GM12878 (cell line): ENCODE results near the gene RAP1A. TPM values are rescaled to one million over a fixed set of nuclear protein-coding genes. Genes with fewer than 3 reads are reported as not detected.
A peak's percentile ranks its signal among the peaks of the same experiment; 100 is the strongest.

ENCODE experiments used
- ATAC-seq: fragments of 200-7000 bp; cut with Tn5 transposase; 3 replicates; pipeline ENCODE4 v1.9.1; 2020; ENCODE audit warnings: mild to moderate bottlenecking, moderate library complexity
- BruUV-seq: library from RNA; stranded (reverse); fragments of 400-500 nt; replicated peaks from 2 replicates; lab custom pipeline; 2021; lab: Mats Ljungman, UMichigan
- CTCF ChIA-PET: fragments of 300-600 bp; sonication (Branson Sonifier 250); formaldehyde crosslinking; extraction: SDS; loops from one replicate; lab custom pipeline; 2021; ENCODE audit warnings: inconsistent platforms; lab: Yijun Ruan, JAX
- POLR2A ChIA-PET: fragments of 350-600 bp; formaldehyde crosslinking; extraction: SDS; loops from one replicate; lab custom pipeline; 2021; ENCODE audit warnings: inconsistent platforms; lab: Charles Lee
- RAD21 ChIA-PET: fragments of 300-600 bp; sonication (Branson Sonifier 250); formaldehyde crosslinking; loops from one replicate; lab custom pipeline; 2023; ENCODE audit warnings: antibody characterized with exemption; ENCODE audit not compliant: unreplicated experiment; lab: Charles Lee
- SMC1A ChIA-PET: fragments of 300-600 bp; sonication (Branson Sonifier 250); formaldehyde crosslinking; loops from one replicate; lab custom pipeline; 2023; ENCODE audit not compliant: unreplicated experiment, uncharacterized antibody; lab: Charles Lee
- DNase-seq: peaks from one replicate; pipeline ENCODE4 v3.0.0-alpha.2; 2011; ENCODE audit warnings: low read depth, low spot score
- FAIRE-seq: peaks from 3 replicates; lab custom pipeline; 2011; peaks lifted over from hg19 to GRCh38; lab: Jason Lieb, UNC
- H2AFZ ChIP-seq: 2 replicates; pipeline ENCODE4 v1.6.0; 2011; ENCODE audit warnings: low read depth, low read length, control low read depth; ENCODE audit not compliant: control insufficient read depth
- H3K27ac ChIP-seq: 2 replicates; pipeline ENCODE4 v1.5.1; 2011; ENCODE audit warnings: control low read depth; ENCODE audit not compliant: control insufficient read depth, insufficient read depth
- H3K27me3 ChIP-seq, 2 experiments: replicated peaks in 1 of 2; 2 replicates each; pipeline versions ENCODE4 v1.6.0 to v1.6.1; 2011; ENCODE audit warnings: low read length in 1 of 2; ENCODE audit not compliant: control insufficient read depth in 2 of 2, insufficient read depth in 2 of 2
- H3K36me3 ChIP-seq, 2 experiments: 2 replicates each; pipeline ENCODE4 v1.5.1; 2011; ENCODE audit warnings: low read length in 1 of 2; ENCODE audit not compliant: control insufficient read depth in 2 of 2, insufficient read depth in 2 of 2
- H3K4me1 ChIP-seq: 2 replicates; pipeline ENCODE4 v1.6.1; 2011; ENCODE audit warnings: mild to moderate bottlenecking, low read length, moderate library complexity, mixed read lengths; ENCODE audit not compliant: control insufficient read depth, insufficient read depth
- H3K4me2 ChIP-seq: 2 replicates; pipeline ENCODE4 v1.6.0; 2011; ENCODE audit warnings: control low read depth; ENCODE audit not compliant: control insufficient read depth, insufficient read depth
- H3K4me3 ChIP-seq: fragments of 200-600 bp; sonication (generic); 2 replicates; pipeline ENCODE4 v1.5.1; 2016
- H3K79me2 ChIP-seq: 2 replicates; pipeline ENCODE4 v1.6.0; 2011; ENCODE audit warnings: low read length; ENCODE audit not compliant: control insufficient read depth, insufficient read depth
- H3K9ac ChIP-seq: 2 replicates; pipeline ENCODE4 v1.8.0; 2011; ENCODE audit warnings: low read length, control low read depth, mixed read lengths; ENCODE audit not compliant: control insufficient read depth, insufficient read depth
- H3K9me3 ChIP-seq: replicated peaks from 3 replicates; pipeline ENCODE4 v1.5.1; 2011; ENCODE audit warnings: mild to moderate bottlenecking, low read length; ENCODE audit not compliant: control insufficient read depth, insufficient read depth
- H4K20me1 ChIP-seq: 2 replicates; pipeline ENCODE4 v1.6.0; 2011; ENCODE audit not compliant: control insufficient read depth, insufficient read depth
- IKZF2 ChIP-seq, 2 experiments: fragments of 450-650 bp; IDR thresholded peaks; 2 replicates each; pipeline ENCODE4 v1.6.1; 2017; ENCODE audit warnings: mild to moderate bottlenecking in 2 of 2, moderate library complexity in 2 of 2
- POLR2AphosphoS5 ChIP-seq: IDR thresholded peaks from 2 replicates; pipeline ENCODE4 v1.6.1; 2011; ENCODE audit warnings: mild to moderate bottlenecking, low read length, inconsistent platforms
- WGBS: methylation state at CpG from one replicate; pipeline ENCODE4 v1.1.6; 2016; ENCODE audit warnings: low lambda C conversion rate; ENCODE audit not compliant: insufficient replicate concordance, insufficient coverage; ENCODE audit errors: missing lambda C conversion rate; 5-methylcytosine and 5-hydroxymethylcytosine counted together
- in situ Hi-C: fragments of 300-500 bp; cut with MboI; formaldehyde crosslinking; loops from 9 replicates; pipeline ENCODE4 v1.14.3; 2018; ENCODE audit warnings: mixed read lengths
- intact Hi-C: fragments of 100-400 bp; cut with micrococcal nuclease; formaldehyde crosslinking; loops from one replicate; pipeline ENCODE4 v1.14.2; 2022; ENCODE audit not compliant: unreplicated experiment
- polyA plus RNA-seq, 11 experiments: library from polyadenylated mRNA; depleted of rRNA in 4 of 11; unstranded in 6 of 11; stranded (reverse) in 5 of 11; fragments of >200 nt; fragmentation: Nextera tagmentation in 4 of 11; fragmentation: Illumina TruSeq in 1 of 11; extraction: Ambion mirVana in 4 of 11; extraction: Trizol in 1 of 11; gene quantifications; 1 replicate in 1 of 11; 2 replicates in 10 of 11; pipeline versions ENCODE4 v1.2.1 to v1.2.3, GENCODE V29; 2011 to 2016; ENCODE audit warnings: inconsistent platforms in 2 of 11, missing spikeins in 2 of 11, low read depth in 1 of 11
- total RNA-seq, 4 experiments: library from RNA; depleted of rRNA in 3 of 4; stranded (reverse); fragments of >200 nt in 3 of 4; fragmentation: Illumina TruSeq in 1 of 4; extraction: Trizol in 1 of 4; gene quantifications; 2 replicates each; pipeline versions ENCODE4 v1.2.1 to v1.2.3, GENCODE V29; 2013 to 2021
- TF ChIP-seq, protein P1 (sequence below): fragments of 450-650 bp; IDR thresholded peaks from 2 replicates; pipeline ENCODE4 v1.6.1; 2018; ENCODE audit warnings: mild to moderate bottlenecking, low read depth, moderate library complexity; ENCODE audit not compliant: partially characterized antibody
- TF ChIP-seq, protein P2 (sequence below): fragments of 450-650 bp; IDR thresholded peaks from 2 replicates; pipeline ENCODE4 v1.6.1; 2017; ENCODE audit warnings: mild to moderate bottlenecking
- TF ChIP-seq, protein P3 (sequence below): fragments of 450-650 bp; formaldehyde crosslinking; IDR thresholded peaks from 2 replicates; pipeline ENCODE4 v1.5.0; 2022; ENCODE audit warnings: mild to moderate bottlenecking, missing genetic modification characterization
- TF ChIP-seq, protein P4 (sequence below): IDR thresholded peaks from 2 replicates; pipeline ENCODE4 v1.6.1; 2012; ENCODE audit warnings: low read depth, low read length, improper control_type of control experiment
- TF ChIP-seq, protein P5 (sequence below): fragments of 450-650 bp; IDR thresholded peaks from 2 replicates; pipeline ENCODE4 v1.6.1; 2016; ENCODE audit warnings: mild to moderate bottlenecking

The RAP1A gene
- total and polyA plus RNA-seq, 10 of the 15 experiments (the other 5 are each of a cell fraction or from before 2014, with no cell fraction given): 38.4 to 213 (median 86.0) TPM

DNA sequence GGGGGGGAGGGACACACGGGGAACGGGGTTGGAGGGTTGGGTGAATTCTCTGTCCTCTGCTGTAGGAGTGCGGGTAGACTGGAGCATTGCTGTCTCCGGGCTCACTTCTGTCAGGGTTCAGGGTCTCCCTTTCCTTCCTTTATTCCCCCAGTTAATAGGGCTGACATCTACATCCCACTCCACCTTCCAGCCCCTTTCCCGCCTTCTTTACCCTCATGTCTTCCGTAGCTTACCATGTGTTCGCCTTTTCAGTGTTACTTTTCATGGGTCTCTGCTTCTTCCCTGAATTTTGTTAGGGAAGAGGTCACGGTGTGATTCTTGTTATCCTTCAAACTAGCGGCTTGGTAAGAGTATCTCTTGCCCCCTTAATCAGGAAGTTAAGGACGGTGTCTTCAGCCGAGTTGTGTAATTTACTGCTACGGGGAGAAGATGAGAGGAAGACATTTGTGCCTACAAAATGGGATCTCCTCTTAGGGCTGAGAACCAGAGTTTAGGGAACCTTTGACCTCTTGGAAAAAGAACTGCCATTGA lies 917 bp downstream of the RAP1A start:
- ChIA-PET CTCF (interaction anchor here (1.0 to 15.3 kb wide), 6 partner anchors 9 to 112 kb away, joined by 3 to 143 read pairs (median 8); no protein-coding TSS in a partner anchor), SMC1A (interaction anchor here (0.6 to 16.8 kb wide), 11 partner anchors 8 to 139 kb away, joined by 3 to 446 read pairs (median 7); no protein-coding TSS in a partner anchor), POLR2A (interaction anchor here (0.6 to 14.9 kb wide), 8 partner anchors 9 to 359 kb away, joined by 3 to 242 read pairs (median 6); no protein-coding TSS in a partner anchor), RAD21 (interaction anchor here (0.6 to 16.8 kb wide), 13 partner anchors 10 to 143 kb away, joined by 3 to 331 read pairs (median 5); no protein-coding TSS in a partner anchor)
- Histone ChIP-seq H3K9ac (peak overlapping the region; percentile 94), H3K27me3 (no peaks in the 10 kb centered on the region), H3K4me1 (peaks cover 34% of the 10 kb centered on the region), H3K4me3 (peak overlapping the region; percentile 87), H2AFZ (no peak overlapping the region), H3K4me2 (peak overlapping the region; percentile 89), H3K9me3 (no peaks in the 10 kb centered on the region), H3K79me2 (peaks cover 77% of the 10 kb centered on the region), H4K20me1 (no peaks in the 10 kb centered on the region; the same call in none of the 2 replicates), H3K36me3 (no peaks in the 10 kb centered on the region; a peak in 2 of 4 replicates), H3K27ac (peak overlapping the region; percentile 94)
- 0% methylated on average over 11 of the region's 12 CpGs for WGBS
- ATAC-seq: no peak
- no peak for FAIRE-seq
- DNase-seq: no peak
- BruUV-seq: no TSS peak
- in situ Hi-C loops (no loop called here), intact Hi-C loops (no loop called here)
- TF ChIP-seq IKZF2 (IDR thresholded peaks at IDR 0.05) (peak in 1 of 2 experiments; percentile 28; a peak in 1 of 4 replicates), POLR2AphosphoS5 (0 out of 2 replicates have a peak, but pooled peaks have one; percentile 42)
- TF ChIP-seq, protein P1, sequence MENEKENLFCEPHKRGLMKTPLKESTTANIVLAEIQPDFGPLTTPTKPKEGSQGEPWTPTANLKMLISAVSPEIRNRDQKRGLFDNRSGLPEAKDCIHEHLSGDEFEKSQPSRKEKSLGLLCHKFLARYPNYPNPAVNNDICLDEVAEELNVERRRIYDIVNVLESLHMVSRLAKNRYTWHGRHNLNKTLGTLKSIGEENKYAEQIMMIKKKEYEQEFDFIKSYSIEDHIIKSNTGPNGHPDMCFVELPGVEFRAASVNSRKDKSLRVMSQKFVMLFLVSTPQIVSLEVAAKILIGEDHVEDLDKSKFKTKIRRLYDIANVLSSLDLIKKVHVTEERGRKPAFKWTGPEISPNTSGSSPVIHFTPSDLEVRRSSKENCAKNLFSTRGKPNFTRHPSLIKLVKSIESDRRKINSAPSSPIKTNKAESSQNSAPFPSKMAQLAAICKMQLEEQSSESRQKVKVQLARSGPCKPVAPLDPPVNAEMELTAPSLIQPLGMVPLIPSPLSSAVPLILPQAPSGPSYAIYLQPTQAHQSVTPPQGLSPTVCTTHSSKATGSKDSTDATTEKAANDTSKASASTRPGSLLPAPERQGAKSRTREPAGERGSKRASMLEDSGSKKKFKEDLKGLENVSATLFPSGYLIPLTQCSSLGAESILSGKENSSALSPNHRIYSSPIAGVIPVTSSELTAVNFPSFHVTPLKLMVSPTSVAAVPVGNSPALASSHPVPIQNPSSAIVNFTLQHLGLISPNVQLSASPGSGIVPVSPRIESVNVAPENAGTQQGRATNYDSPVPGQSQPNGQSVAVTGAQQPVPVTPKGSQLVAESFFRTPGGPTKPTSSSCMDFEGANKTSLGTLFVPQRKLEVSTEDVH: no peak
- TF ChIP-seq, protein P2, sequence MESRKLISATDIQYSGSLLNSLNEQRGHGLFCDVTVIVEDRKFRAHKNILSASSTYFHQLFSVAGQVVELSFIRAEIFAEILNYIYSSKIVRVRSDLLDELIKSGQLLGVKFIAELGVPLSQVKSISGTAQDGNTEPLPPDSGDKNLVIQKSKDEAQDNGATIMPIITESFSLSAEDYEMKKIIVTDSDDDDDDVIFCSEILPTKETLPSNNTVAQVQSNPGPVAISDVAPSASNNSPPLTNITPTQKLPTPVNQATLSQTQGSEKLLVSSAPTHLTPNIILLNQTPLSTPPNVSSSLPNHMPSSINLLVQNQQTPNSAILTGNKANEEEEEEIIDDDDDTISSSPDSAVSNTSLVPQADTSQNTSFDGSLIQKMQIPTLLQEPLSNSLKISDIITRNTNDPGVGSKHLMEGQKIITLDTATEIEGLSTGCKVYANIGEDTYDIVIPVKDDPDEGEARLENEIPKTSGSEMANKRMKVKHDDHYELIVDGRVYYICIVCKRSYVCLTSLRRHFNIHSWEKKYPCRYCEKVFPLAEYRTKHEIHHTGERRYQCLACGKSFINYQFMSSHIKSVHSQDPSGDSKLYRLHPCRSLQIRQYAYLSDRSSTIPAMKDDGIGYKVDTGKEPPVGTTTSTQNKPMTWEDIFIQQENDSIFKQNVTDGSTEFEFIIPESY: no peak
- TF ChIP-seq, protein P3, sequence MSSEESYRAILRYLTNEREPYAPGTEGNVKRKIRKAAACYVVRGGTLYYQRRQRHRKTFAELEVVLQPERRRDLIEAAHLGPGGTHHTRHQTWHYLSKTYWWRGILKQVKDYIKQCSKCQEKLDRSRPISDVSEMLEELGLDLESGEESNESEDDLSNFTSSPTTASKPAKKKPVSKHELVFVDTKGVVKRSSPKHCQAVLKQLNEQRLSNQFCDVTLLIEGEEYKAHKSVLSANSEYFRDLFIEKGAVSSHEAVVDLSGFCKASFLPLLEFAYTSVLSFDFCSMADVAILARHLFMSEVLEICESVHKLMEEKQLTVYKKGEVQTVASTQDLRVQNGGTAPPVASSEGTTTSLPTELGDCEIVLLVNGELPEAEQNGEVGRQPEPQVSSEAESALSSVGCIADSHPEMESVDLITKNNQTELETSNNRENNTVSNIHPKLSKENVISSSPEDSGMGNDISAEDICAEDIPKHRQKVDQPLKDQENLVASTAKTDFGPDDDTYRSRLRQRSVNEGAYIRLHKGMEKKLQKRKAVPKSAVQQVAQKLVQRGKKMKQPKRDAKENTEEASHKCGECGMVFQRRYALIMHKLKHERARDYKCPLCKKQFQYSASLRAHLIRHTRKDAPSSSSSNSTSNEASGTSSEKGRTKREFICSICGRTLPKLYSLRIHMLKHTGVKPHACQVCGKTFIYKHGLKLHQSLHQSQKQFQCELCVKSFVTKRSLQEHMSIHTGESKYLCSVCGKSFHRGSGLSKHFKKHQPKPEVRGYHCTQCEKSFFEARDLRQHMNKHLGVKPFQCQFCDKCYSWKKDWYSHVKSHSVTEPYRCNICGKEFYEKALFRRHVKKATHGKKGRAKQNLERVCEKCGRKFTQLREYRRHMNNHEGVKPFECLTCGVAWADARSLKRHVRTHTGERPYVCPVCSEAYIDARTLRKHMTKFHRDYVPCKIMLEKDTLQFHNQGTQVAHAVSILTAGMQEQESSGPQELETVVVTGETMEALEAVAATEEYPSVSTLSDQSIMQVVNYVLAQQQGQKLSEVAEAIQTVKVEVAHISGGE: no peak
- TF ChIP-seq, protein P4, sequence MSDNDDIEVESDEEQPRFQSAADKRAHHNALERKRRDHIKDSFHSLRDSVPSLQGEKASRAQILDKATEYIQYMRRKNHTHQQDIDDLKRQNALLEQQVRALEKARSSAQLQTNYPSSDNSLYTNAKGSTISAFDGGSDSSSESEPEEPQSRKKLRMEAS: no peak
- TF ChIP-seq, protein P5, sequence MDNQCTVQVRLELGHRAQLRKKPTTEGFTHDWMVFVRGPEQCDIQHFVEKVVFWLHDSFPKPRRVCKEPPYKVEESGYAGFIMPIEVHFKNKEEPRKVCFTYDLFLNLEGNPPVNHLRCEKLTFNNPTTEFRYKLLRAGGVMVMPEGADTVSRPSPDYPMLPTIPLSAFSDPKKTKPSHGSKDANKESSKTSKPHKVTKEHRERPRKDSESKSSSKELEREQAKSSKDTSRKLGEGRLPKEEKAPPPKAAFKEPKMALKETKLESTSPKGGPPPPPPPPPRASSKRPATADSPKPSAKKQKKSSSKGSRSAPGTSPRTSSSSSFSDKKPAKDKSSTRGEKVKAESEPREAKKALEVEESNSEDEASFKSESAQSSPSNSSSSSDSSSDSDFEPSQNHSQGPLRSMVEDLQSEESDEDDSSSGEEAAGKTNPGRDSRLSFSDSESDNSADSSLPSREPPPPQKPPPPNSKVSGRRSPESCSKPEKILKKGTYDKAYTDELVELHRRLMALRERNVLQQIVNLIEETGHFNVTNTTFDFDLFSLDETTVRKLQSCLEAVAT: 0 out of 2 replicates have a peak, but pooled peaks have one; percentile 52
